PFSK-1 (cell line): Measurements from ENCODE around the gene SCAMP5.

Source experiments
- FOXP2 ChIP-seq: optimal IDR thresholded peaks from 2 replicates; pipeline ENCODE3; 2011; ENCODE audit warnings: borderline replicate concordance, control low read depth, inconsistent platforms; ENCODE audit not compliant: insufficient read depth; ENCODE audit errors: extremely low read length, extremely low read depth
- POLR2AphosphoS5 ChIP-seq: IDR thresholded peaks from 2 replicates; pipeline ENCODE4 v1.6.1; 2012; ENCODE audit warnings: low read depth, mild to moderate bottlenecking, control low read depth, low read length, moderate library complexity
- SIN3A ChIP-seq: IDR thresholded peaks from 2 replicates; pipeline ENCODE4 v1.6.1; 2012; ENCODE audit warnings: mild to moderate bottlenecking, low read length, moderate library complexity, borderline replicate concordance; ENCODE audit not compliant: insufficient read depth
- TAF1 ChIP-seq: IDR thresholded peaks from 2 replicates; pipeline ENCODE4 v1.6.1; 2012; ENCODE audit warnings: low read length, control low read depth, borderline replicate concordance; ENCODE audit not compliant: insufficient read depth
- TF ChIP-seq, protein P1 (sequence below), 2 experiments: IDR thresholded peaks; 2 replicates each; pipeline versions ENCODE4 v1.6.1 to v1.8.0; 2011 to 2012; ENCODE audit warnings: low read depth in 2 of 2, low read length in 2 of 2, control low read depth in 1 of 2, inconsistent platforms in 1 of 2, mild to moderate bottlenecking in 1 of 2, moderate library complexity in 1 of 2; ENCODE audit not compliant: insufficient read depth in 1 of 2

SCAMP5 gene

DNA sequence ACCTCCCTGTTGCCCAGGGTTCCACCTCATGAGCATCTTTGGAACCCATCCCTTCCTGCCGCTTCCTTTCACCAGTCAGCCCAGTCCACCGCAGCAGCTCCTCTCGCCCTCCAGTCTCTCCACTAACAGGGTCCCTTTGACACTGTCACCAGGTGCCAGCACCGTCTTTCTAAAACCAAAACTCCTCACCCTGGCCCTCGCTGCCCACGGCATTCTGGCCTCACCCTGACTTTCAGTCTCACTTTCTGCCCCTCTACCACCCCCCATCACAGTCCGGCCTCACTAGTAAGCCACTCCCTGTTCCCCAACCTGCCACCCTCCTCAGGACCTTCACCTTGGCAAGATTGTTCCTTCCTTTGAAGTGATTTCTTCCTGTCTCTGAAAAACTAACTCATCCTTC lies 32.2 kb downstream of the SCAMP5 start:
- TF ChIP-seq SIN3A (no peak), TAF1 (no peak)

DNA sequence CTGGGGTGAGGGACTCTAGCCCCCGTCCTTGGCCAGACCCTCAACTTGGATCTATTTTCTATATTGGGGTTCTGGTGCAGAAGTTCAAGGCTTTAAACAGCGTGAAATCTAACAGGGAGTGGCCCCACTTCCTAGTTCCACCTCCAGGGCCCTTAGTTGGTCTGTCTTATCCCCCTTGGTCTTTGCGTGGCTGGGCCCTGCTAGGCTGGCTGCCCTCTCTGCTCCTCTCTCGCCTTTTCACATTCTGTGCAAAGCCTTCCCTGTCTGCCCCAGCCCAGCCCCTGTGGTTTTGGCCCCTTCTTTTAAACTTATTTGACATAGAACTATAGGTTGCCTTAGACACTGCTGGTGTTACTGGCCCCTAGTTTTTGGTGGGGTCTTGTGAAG lies 33.6 kb downstream of the SCAMP5 start:
- TF ChIP-seq FOXP2 (no peak), POLR2AphosphoS5 (no peak), TAF1 (no peak), SIN3A (no peak)
- TF ChIP-seq, protein P1, sequence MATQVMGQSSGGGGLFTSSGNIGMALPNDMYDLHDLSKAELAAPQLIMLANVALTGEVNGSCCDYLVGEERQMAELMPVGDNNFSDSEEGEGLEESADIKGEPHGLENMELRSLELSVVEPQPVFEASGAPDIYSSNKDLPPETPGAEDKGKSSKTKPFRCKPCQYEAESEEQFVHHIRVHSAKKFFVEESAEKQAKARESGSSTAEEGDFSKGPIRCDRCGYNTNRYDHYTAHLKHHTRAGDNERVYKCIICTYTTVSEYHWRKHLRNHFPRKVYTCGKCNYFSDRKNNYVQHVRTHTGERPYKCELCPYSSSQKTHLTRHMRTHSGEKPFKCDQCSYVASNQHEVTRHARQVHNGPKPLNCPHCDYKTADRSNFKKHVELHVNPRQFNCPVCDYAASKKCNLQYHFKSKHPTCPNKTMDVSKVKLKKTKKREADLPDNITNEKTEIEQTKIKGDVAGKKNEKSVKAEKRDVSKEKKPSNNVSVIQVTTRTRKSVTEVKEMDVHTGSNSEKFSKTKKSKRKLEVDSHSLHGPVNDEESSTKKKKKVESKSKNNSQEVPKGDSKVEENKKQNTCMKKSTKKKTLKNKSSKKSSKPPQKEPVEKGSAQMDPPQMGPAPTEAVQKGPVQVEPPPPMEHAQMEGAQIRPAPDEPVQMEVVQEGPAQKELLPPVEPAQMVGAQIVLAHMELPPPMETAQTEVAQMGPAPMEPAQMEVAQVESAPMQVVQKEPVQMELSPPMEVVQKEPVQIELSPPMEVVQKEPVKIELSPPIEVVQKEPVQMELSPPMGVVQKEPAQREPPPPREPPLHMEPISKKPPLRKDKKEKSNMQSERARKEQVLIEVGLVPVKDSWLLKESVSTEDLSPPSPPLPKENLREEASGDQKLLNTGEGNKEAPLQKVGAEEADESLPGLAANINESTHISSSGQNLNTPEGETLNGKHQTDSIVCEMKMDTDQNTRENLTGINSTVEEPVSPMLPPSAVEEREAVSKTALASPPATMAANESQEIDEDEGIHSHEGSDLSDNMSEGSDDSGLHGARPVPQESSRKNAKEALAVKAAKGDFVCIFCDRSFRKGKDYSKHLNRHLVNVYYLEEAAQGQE (IDR thresholded peaks at IDR 0.05; ENCODE audit: insufficient read depth in 1 of 2, low read depth in 2 of 2, low read length in 2 of 2): no peak

DNA sequence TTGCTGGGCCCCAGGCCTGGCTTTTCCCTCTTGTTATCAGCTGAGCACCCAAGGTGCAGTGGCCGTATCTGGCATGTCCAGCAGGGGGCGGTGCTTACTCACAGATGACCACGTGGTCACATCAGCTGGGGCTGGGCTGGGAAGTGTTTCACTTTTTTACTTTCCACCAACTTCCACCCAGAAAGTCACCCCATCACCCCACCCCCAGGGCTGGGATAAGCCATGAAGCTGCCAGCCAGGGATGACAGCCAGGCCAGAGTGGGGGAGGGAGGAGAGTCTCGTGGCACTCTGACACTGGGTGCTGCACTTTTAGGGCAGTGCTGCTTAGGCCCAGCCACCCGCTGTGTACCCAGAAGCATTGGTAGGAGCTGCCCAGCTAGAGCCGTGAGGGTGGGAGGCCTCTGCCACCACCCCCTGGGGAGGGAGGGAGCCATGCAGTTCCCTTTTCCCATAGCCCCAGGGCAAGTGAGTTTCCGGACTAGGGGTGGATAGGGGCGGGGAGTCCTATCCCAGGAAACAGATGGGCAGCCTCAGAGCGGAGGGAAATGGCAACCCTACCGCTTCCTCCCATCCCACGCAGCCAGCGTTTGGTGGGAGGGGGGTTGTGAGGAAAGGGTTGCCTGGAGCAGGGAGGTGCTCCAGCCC lies 34.1 kb downstream of the SCAMP5 start:
- TF ChIP-seq POLR2AphosphoS5: no peak
- TF ChIP-seq TAF1: no peak
- peak; percentile 61 for TF ChIP-seq FOXP2
- TF ChIP-seq SIN3A: no peak
- TF ChIP-seq, protein P1 (IDR thresholded peaks at IDR 0.05; ENCODE audit: insufficient read depth in 1 of 2, low read depth in 2 of 2, low read length in 2 of 2): no peak

DNA sequence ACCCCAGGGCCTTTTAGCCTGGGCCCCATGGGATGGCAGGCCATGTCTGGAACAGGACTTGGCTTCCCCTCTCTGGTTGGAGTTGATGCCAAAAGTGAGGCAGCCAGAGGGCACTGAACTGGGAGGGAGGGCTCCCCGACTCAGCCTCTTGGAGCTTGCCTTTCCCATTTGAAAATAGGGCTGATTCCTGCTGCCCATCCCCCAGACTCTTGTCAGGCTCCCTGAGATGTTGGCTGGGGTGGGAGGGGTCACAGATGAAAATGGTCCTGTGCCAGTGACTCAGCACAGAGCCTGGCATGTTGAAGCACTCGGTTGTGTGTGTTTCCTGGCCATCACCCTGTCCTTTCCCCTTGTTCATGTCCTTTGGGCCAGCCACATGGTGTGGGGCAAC lies 34.7 kb downstream of the SCAMP5 start:
- no peak for TF ChIP-seq TAF1
- no peak for TF ChIP-seq SIN3A
- TF ChIP-seq FOXP2: no peak
- TF ChIP-seq, protein P1 (IDR thresholded peaks at IDR 0.05; ENCODE audit: insufficient read depth in 1 of 2, low read depth in 2 of 2, low read length in 2 of 2): no peak
- TF ChIP-seq POLR2AphosphoS5: no peak

DNA sequence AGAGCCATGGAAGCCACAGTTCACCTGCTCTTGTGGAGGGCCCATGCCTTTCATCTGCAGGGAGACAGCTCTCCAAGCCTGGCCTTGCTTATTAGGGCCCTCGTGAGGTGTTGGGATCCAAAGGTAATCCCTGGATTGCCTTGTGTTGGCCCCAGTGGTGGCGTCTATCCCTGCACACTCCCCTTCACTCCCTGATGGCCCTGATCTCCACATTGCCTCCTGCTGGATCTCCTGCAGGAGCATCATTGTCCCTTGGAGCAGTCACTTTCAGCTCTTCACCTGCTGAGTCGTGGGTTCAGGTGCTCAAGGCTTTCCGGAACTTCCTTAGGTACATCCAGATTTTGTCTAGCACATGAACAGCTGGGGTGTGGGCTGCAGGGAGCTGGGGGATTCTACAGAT lies 35.1 kb downstream of the SCAMP5 start:
- TF ChIP-seq SIN3A (no peak), FOXP2 (no peak), POLR2AphosphoS5 (no peak), TAF1 (no peak)
- TF ChIP-seq, protein P1 (IDR thresholded peaks at IDR 0.05; ENCODE audit: insufficient read depth in 1 of 2, low read depth in 2 of 2, low read length in 2 of 2): no peak
